Tibial artery (tissue), 4 donors: ENCODE measurements around the gene CNOT4.
"Not testable (repeated sequence)": the region's sequence is repeated elsewhere in the genome, so short reads cannot be mapped to it uniquely, and the experiment has no call there.

Source experiments
- DNase-seq, 2 donors: peaks; one replicate each; pipeline ENCODE4 v3.0.0-alpha.2; 2019
- H3K27ac ChIP-seq, 2 donors: fragments of 200-600 bp; sonication (generic) in 1 of 2; 1 replicate in 1 of 2; 2 replicates in 1 of 2; pipeline ENCODE4 v1.5.1; 2018 to 2019; ENCODE audit warnings: mild to moderate bottlenecking in 1 of 2
- H3K27me3 ChIP-seq, 2 donors: fragments of 200-600 bp; sonication (generic) in 1 of 2; one replicate each; pipeline versions ENCODE4 v1.5.1 to v1.6.0; 2016 to 2019
- H3K36me3 ChIP-seq, 3 donors: fragments of 200-600 bp; sonication (generic) in 2 of 3; one replicate each; pipeline ENCODE4 v1.5.1; 2016 to 2019; ENCODE audit warnings: mild to moderate bottlenecking in 2 of 3
- H3K4me1 ChIP-seq, 4 donors: fragments of 200-600 bp; sonication (generic) in 2 of 4; 1 replicate in 3 of 4; 2 replicates in 1 of 4; pipeline ENCODE4 v1.5.1; 2016 to 2019
- H3K4me3 ChIP-seq, 2 donors: fragments of 200-600 bp; sonication (generic) in 1 of 2; 1 replicate in 1 of 2; 2 replicates in 1 of 2; pipeline ENCODE4 v1.5.1; 2018 to 2019; ENCODE audit warnings: mild to moderate bottlenecking in 2 of 2
- H3K9me3 ChIP-seq, 3 donors: fragments of 200-600 bp; sonication (generic) in 1 of 3; one replicate each; pipeline ENCODE4 v1.5.1; 2016 to 2019
- CTCF ChIP-seq, 2 experiments: fragments of 200-600 bp in 1 of 2; fragments of 450-650 bp in 1 of 2; IDR thresholded peaks; one replicate each; pipeline ENCODE4 v1.5.1; 2017 to 2019; ENCODE audit warnings: antibody characterized with exemption in 2 of 2, mild to moderate bottlenecking in 1 of 2, moderate library complexity in 1 of 2
- intact Hi-C: fragments of 100-400 bp; cut with DNase I; formaldehyde crosslinking; loops from one replicate; pipeline ENCODE4 v1.15.0; 2023; ENCODE audit warnings: low total_unique reads

The CNOT4 gene

GRCh38 chr7:135449436-135449835, 60.5 kb downstream of the CNOT4 start:
- Histone ChIP-seq H3K27me3 (no peaks in the 10 kb centered on the region), H3K9me3 (no peaks in the 10 kb centered on the region), H3K36me3 (peaks cover 0 to 2% (median 0%) of the 10 kb centered on the region in 3 donors), H3K4me1 (peaks cover 0 to 19% (median 7%) of the 10 kb centered on the region in 4 donors), H3K4me3 (no peak overlapping the region), H3K27ac (no peak overlapping the region)
- intact Hi-C loops, result no loop called here
- no peak for DNase-seq
- no peak for TF ChIP-seq CTCF (IDR thresholded peaks at IDR 0.05)

- DNase-seq, result no peak
- intact Hi-C loops, result no loop called here
- Histone ChIP-seq H3K36me3 (peaks cover 0 to 8% (median 0%) of the 10 kb centered on the region in 3 donors), H3K27ac (no peak overlapping the region), H3K27me3 (no peaks in the 10 kb centered on the region), H3K4me3 (no peak overlapping the region), H3K4me1 (peaks cover 0 to 19% (median 7%) of the 10 kb centered on the region in 4 donors), H3K9me3 (no peaks in the 10 kb centered on the region)
- TF ChIP-seq CTCF (IDR thresholded peaks at IDR 0.05), result no peak
Measured at GRCh38 chr7:135448753-135449152, 61.1 kb downstream of the CNOT4 start.

GRCh38 chr7:135447748-135448147, 62.2 kb downstream of the CNOT4 start:
- Histone ChIP-seq H3K4me1 (peaks cover 0 to 19% (median 7%) of the 10 kb centered on the region in 4 donors), H3K9me3 (no peaks in the 10 kb centered on the region), H3K36me3 (peaks cover 0 to 10% (median 0%) of the 10 kb centered on the region in 3 donors), H3K27me3 (no peaks in the 10 kb centered on the region), H3K27ac (no peak overlapping the region), H3K4me3 (no peak overlapping the region)
- intact Hi-C loops, result no loop called here
- no peak for DNase-seq
- no peak for TF ChIP-seq CTCF (IDR thresholded peaks at IDR 0.05)

GRCh38 chr7:135445690-135446089, 64.2 kb downstream of the CNOT4 start:
- H3K27ac ChIP-seq, result no peak overlapping the region
- TF ChIP-seq CTCF (IDR thresholded peaks at IDR 0.05), result no peak
- H3K9me3 ChIP-seq, result no peaks in the 10 kb centered on the region
- no peak overlapping the region for H3K4me3 ChIP-seq
- no peak for DNase-seq
- H3K36me3 ChIP-seq, result peaks cover 0 to 10% (median 0%) of the 10 kb centered on the region in 3 donors
- H3K4me1 ChIP-seq, result peaks cover 0 to 13% (median 6%) of the 10 kb centered on the region in 4 donors
- H3K27me3 ChIP-seq, result no peaks in the 10 kb centered on the region
- intact Hi-C loops, result no loop called here

- H3K27me3 ChIP-seq, DNase-seq, H3K4me3 ChIP-seq, H3K9me3 ChIP-seq, H3K27ac ChIP-seq, H3K36me3 ChIP-seq, intact Hi-C loops: not testable (repeated sequence)
- H3K4me1 ChIP-seq, result peaks cover 0 to 13% (median 6%) of the 10 kb centered on the region in 4 donors
Measured at GRCh38 chr7:135445266-135445665, 64.6 kb downstream of the CNOT4 start.

DNA sequence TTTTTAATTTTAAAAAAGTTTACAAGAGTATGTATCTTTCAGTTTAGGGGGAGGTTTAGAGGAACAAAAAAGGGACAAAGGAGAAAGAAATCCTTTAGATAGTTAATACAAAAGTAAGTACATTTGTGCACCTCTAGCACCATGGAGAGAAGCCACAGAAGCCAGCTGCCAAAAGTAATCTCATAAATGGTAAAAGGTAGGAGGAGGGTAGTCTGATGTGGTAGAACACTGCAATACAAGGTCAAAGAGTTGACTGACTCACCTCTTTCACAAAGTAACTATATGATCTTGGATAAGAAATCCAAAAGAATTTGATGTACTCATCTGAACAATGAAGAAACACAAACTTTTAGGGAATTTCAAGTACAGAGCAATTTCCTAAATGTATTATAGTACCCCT, 68.1 kb downstream of the CNOT4 start:
- TF ChIP-seq CTCF (IDR thresholded peaks at IDR 0.05), result no peak
- peaks cover 8 to 19% (median 14%) of the 10 kb centered on the region in 3 donors for H3K36me3 ChIP-seq
- H3K27me3 ChIP-seq, result no peaks in the 10 kb centered on the region
- no peak overlapping the region for H3K27ac ChIP-seq
- DNase-seq, result no peak
- intact Hi-C loops, result no loop called here
- H3K4me1 ChIP-seq, result peaks cover 0 to 5% (median 0%) of the 10 kb centered on the region in 4 donors
- no peak overlapping the region for H3K4me3 ChIP-seq
- no peaks in the 10 kb centered on the region for H3K9me3 ChIP-seq
